Lower leg skin (tissue), 3 donors: Measurements from ENCODE around the gene SIGLEC9.

Source experiments
- CTCF ChIP-seq, 3 donors: fragments of 450-650 bp; IDR thresholded peaks; one replicate each; pipeline ENCODE4 v1.5.1; 2016; ENCODE audit warnings: antibody characterized with exemption in 3 of 3, mild to moderate bottlenecking in 3 of 3, moderate library complexity in 2 of 3
- POLR2A ChIP-seq, 2 donors: fragments of 450-650 bp; IDR thresholded peaks; one replicate each; pipeline ENCODE4 v1.6.1; 2016 to 2017; ENCODE audit warnings: antibody characterized with exemption in 2 of 2, mild to moderate bottlenecking in 1 of 2, moderate library complexity in 1 of 2

GRCh38 chr19:51119101-51119500 is 5.6 kb upstream of the SIGLEC9 start:
- TF ChIP-seq CTCF (IDR thresholded peaks at IDR 0.05) (no peak), POLR2A (IDR thresholded peaks at IDR 0.05) (no peak)
